ENCODE measurements around the gene SRGAP1.

DNA sequence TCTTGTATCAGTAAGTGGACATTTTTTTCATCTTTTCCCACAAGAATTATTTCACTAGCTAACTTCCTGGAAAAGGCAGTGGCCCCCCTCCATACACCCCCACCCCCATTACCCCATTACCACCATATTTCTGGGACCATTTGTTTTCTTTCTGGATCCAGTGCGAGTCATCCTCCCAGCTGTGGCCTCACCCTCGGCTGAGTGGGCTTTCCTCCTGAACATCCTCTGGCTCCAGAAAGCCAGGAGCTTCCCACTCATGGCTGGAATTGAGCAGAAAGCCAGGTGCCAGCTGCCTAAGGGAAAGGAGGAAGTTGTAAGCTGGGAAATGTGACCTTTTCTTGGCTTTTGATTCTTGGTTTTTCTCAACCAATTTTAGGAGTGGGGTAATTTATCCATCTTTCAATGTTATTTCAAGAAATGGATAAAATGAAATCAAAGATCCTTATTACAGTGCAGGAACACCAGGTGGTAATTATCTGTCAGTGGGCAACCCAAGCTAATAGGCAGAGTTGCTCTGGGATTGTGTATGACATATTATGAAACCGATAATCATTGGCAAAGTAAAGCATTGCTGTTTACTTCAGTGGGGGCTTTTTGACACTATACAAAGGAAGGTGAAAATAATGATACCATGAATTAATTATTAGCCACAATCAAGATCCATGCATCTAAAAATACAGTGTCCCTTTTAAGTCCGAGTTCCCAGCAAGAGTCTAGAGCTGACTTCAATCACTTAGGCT is 253.0 kb downstream of the SRGAP1 start:
- TF ChIP-seq RFX1 (IDR thresholded peaks at IDR 0.05) (no peak), ZBTB40 (IDR thresholded peaks at IDR 0.05) (no peak), ZBTB40 (CRISPR knock-in tag; IDR thresholded peaks at IDR 0.05) (no peak), SETDB1 (IDR thresholded peaks at IDR 0.05; ENCODE audit: low read length) (no peak), EZH2 (IDR thresholded peaks at IDR 0.05; ENCODE audit: borderline replicate concordance, low read depth, low read length) (no peak), PHB2 (IDR thresholded peaks at IDR 0.05; ENCODE audit: low read depth) (no peak), CREB1 (IDR thresholded peaks at IDR 0.05) (no peak), CREB1 (CRISPR knock-in tag; IDR thresholded peaks at IDR 0.05) (no peak), SOX6 (IDR thresholded peaks at IDR 0.05) (no peak), ZBED1 (IDR thresholded peaks at IDR 0.05) (no peak)
- TF ChIP-seq, protein P1, sequence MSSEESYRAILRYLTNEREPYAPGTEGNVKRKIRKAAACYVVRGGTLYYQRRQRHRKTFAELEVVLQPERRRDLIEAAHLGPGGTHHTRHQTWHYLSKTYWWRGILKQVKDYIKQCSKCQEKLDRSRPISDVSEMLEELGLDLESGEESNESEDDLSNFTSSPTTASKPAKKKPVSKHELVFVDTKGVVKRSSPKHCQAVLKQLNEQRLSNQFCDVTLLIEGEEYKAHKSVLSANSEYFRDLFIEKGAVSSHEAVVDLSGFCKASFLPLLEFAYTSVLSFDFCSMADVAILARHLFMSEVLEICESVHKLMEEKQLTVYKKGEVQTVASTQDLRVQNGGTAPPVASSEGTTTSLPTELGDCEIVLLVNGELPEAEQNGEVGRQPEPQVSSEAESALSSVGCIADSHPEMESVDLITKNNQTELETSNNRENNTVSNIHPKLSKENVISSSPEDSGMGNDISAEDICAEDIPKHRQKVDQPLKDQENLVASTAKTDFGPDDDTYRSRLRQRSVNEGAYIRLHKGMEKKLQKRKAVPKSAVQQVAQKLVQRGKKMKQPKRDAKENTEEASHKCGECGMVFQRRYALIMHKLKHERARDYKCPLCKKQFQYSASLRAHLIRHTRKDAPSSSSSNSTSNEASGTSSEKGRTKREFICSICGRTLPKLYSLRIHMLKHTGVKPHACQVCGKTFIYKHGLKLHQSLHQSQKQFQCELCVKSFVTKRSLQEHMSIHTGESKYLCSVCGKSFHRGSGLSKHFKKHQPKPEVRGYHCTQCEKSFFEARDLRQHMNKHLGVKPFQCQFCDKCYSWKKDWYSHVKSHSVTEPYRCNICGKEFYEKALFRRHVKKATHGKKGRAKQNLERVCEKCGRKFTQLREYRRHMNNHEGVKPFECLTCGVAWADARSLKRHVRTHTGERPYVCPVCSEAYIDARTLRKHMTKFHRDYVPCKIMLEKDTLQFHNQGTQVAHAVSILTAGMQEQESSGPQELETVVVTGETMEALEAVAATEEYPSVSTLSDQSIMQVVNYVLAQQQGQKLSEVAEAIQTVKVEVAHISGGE (CRISPR knock-in tag; IDR thresholded peaks at IDR 0.05): no peak

Data from K562 (cell line).